Activated B cell treated with CpG ODN at 0.5 μM for 24 hours (primary cell): ENCODE measurements around the gene FANCC. TPM values are rescaled to one million over a fixed set of nuclear protein-coding genes. Genes with fewer than 3 reads are reported as not detected.

Experiments used
- ATAC-seq: fragments of 200-7000 bp; cut with Tn5 transposase; one replicate; pipeline ENCODE4 v1.10.0; 2021; ENCODE audit warnings: low read depth, mild to moderate bottlenecking, moderate library complexity
- CTCF ChIA-PET: fragments of 350-600 bp; sonication (Branson Sonifier 250); formaldehyde crosslinking; loops from one replicate; lab custom pipeline; 2021; ENCODE audit warnings: antibody characterized with exemption; lab: Charles Lee
- POLR2A ChIA-PET: fragments of 350-600 bp; sonication (Branson Sonifier 250); formaldehyde crosslinking; loops from one replicate; lab custom pipeline; 2021; ENCODE audit warnings: antibody characterized with exemption; lab: Charles Lee
- DNase-seq: peaks from one replicate; pipeline ENCODE4 v3.0.0; 2022
- H3K27ac Mint-ChIP-seq: one replicate; pipeline ENCODE4 v1.8.0; 2020; ENCODE audit warnings: mixed read lengths
- H3K27me3 Mint-ChIP-seq: one replicate; pipeline ENCODE4 v1.8.0; 2021; ENCODE audit warnings: mixed read lengths
- H3K36me3 Mint-ChIP-seq: one replicate; pipeline ENCODE4 v1.8.0; 2021; ENCODE audit warnings: low read depth, mixed read lengths
- H3K4me1 Mint-ChIP-seq: one replicate; pipeline ENCODE4 v1.8.0; 2021; ENCODE audit warnings: mixed read lengths
- H3K4me3 Mint-ChIP-seq: one replicate; pipeline ENCODE4 v1.8.0; 2020; ENCODE audit warnings: mild to moderate bottlenecking, mixed read lengths
- H3K9me3 Mint-ChIP-seq: one replicate; pipeline ENCODE4 v1.8.0; 2020; ENCODE audit warnings: mixed read lengths
- intact Hi-C: fragments of 100-400 bp; cut with micrococcal nuclease; formaldehyde crosslinking; loops from one replicate; pipeline ENCODE4 v1.15.1; 2024
- total RNA-seq: library from RNA; stranded (reverse); gene quantifications from 2 replicates; pipeline ENCODE4 v1.2.3, GENCODE V29; 2022
- TF ChIP-seq, protein P1 (sequence below): fragments of 200-600 bp; IDR thresholded peaks from one replicate; pipeline ENCODE4 v1.8.0; 2022; ENCODE audit warnings: antibody characterized with exemption, mild to moderate bottlenecking

FANCC gene
- total RNA-seq, 1 donor from 2014 or later = 11.4 TPM

DNA sequence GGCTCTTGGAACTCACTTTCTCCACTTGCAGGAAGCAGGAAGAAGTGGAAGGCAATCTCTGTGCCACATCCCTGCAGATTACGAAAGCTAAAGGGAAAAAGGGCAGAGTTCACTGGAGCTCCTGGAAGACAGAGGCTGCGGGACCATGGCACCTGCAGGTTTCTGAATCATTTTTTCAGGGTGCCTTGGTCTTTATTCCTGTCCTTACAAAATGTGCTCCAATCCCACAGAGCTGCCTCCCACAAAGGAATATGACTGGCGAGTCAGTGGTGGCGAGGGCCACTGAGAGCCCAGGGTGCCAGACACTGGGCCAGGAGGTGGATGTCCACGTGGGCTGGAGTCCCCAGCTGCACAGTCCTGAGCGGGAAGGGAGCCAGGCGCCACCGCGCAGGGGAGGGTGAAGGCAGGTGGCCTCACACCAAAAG, 183.0 kb downstream of the FANCC start:
- intact Hi-C loops = no loop called here
- DNase-seq = no peak
- ChIA-PET CTCF (interaction anchor here (0.9 to 2.3 kb wide), 2 partner anchors 352 to 453 kb away, joined by 3 to 9 read pairs; no protein-coding TSS in a partner anchor), POLR2A (no interaction called here)
- no peak overlapping the region for H3K4me3 Mint-ChIP-seq
- peaks cover 4% of the 10 kb centered on the region for H3K36me3 Mint-ChIP-seq
- no peaks in the 10 kb centered on the region for H3K27me3 Mint-ChIP-seq
- H3K27ac Mint-ChIP-seq = no peak overlapping the region
- no peak for ATAC-seq
- TF ChIP-seq, protein P1, sequence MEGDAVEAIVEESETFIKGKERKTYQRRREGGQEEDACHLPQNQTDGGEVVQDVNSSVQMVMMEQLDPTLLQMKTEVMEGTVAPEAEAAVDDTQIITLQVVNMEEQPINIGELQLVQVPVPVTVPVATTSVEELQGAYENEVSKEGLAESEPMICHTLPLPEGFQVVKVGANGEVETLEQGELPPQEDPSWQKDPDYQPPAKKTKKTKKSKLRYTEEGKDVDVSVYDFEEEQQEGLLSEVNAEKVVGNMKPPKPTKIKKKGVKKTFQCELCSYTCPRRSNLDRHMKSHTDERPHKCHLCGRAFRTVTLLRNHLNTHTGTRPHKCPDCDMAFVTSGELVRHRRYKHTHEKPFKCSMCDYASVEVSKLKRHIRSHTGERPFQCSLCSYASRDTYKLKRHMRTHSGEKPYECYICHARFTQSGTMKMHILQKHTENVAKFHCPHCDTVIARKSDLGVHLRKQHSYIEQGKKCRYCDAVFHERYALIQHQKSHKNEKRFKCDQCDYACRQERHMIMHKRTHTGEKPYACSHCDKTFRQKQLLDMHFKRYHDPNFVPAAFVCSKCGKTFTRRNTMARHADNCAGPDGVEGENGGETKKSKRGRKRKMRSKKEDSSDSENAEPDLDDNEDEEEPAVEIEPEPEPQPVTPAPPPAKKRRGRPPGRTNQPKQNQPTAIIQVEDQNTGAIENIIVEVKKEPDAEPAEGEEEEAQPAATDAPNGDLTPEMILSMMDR = no peak
- no peaks in the 10 kb centered on the region for H3K4me1 Mint-ChIP-seq
- no peaks in the 10 kb centered on the region for H3K9me3 Mint-ChIP-seq

GRCh38 chr9:95133325-95133705, 184.2 kb downstream of the FANCC start:
- intact Hi-C loops = no loop called here

GRCh38 chr9:95132366-95133324, 184.9 kb downstream of the FANCC start:
- Mint-ChIP-seq H3K9me3 (no peaks in the 10 kb centered on the region), H3K4me3 (no peak overlapping the region), H3K36me3 (peaks cover 4% of the 10 kb centered on the region), H3K4me1 (peaks cover 2% of the 10 kb centered on the region), H3K27me3 (no peaks in the 10 kb centered on the region), H3K27ac (no peak overlapping the region)
- TF ChIP-seq, protein P1 = no peak
- intact Hi-C loops = no loop called here
- POLR2A ChIA-PET = no interaction called here
- DNase-seq (no peak), ATAC-seq (no peak)
- CTCF ChIA-PET = interaction anchor here (1.8 to 9.3 kb wide), 3 partner anchors 35 to 464 kb away, joined by 6 to 220 read pairs (median 7); no protein-coding TSS in a partner anchor

More at GRCh38 chr9:95133325-95133705, 184.2 kb downstream of the FANCC start:
- H3K27ac Mint-ChIP-seq = no peak overlapping the region
- H3K36me3 Mint-ChIP-seq = peaks cover 4% of the 10 kb centered on the region
- TF ChIP-seq, protein P1 = no peak
- H3K4me1 Mint-ChIP-seq = no peaks in the 10 kb centered on the region
- ChIA-PET POLR2A (no interaction called here), CTCF (interaction anchor here (9.3 kb wide), 1 partner anchor 453 kb away, joined by 220 read pairs; no protein-coding TSS in a partner anchor)
- H3K27me3 Mint-ChIP-seq = no peaks in the 10 kb centered on the region
- no peaks in the 10 kb centered on the region for H3K9me3 Mint-ChIP-seq
- no peak overlapping the region for H3K4me3 Mint-ChIP-seq
- DNase-seq = no peak
- ATAC-seq = no peak

GRCh38 chr9:95131023-95131943, 186.2 kb downstream of the FANCC start:
- ATAC-seq = no peak
- TF ChIP-seq, protein P1 = no peak
- Mint-ChIP-seq H3K27ac (no peak overlapping the region), H3K4me1 (peaks cover 4% of the 10 kb centered on the region), H3K36me3 (peaks cover 2% of the 10 kb centered on the region), H3K9me3 (no peaks in the 10 kb centered on the region), H3K27me3 (no peaks in the 10 kb centered on the region), H3K4me3 (no peak overlapping the region)
- POLR2A ChIA-PET = no interaction called here
- CTCF ChIA-PET = interaction anchor here (0.9 to 9.3 kb wide), 14 partner anchors 11 to 1086 kb away, joined by 3 to 220 read pairs (median 5); no protein-coding TSS in a partner anchor
- DNase-seq = no peak
- intact Hi-C loops = loop anchor here (1.0 kb wide), 2 partner anchors 348 to 450 kb away; no protein-coding TSS in a partner anchor
